ENCODE measurements around the gene DNMT3L. TPM values are rescaled to one million over a fixed set of nuclear protein-coding genes. Genes with fewer than 3 reads are reported as not detected.

Gene DNMT3L
- total and polyA plus RNA-seq, 4 donors, result 0.18 to 0.99 (median 0.25) TPM; not detected in 1

DNA sequence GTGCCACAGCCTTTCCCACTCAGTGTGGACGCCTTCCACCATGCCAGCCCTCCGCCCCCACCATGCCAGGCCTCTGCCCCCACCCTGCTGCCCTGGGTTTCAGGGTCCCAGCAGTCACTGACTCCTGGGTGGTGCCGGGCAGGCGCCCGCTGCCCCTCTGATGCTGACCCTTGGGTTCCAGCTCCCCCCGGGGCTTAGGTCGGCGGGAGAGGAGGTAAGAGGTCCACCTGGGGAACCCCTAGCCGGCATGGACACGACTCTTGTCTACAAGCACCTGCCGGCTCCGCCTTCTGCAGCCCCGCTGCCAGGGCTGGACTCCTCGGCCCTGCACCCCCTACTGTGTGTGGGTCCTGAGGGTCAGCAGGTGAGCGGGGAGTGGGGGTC is 31.1 kb upstream of the DNMT3L start:
- Histone ChIP-seq H3K27me3 (ENCODE audit: control insufficient read depth in 4 of 4, insufficient read depth in 4 of 4, low read length in 3 of 4) (no peaks in the 10 kb centered on the region), H3K27ac (ENCODE audit: low read depth in 1 of 2, low read length in 2 of 2) (no peak overlapping the region), H3K4me1 (ENCODE audit: control insufficient read depth in 4 of 4, insufficient read depth in 4 of 4, low read length in 3 of 4) (peaks cover 0 to 6% (median 4%) of the 10 kb centered on the region in 4 donors), H3K36me3 (ENCODE audit: control insufficient read depth in 4 of 4, insufficient read depth in 3 of 4, low read depth in 1 of 4, low read length in 3 of 4) (no peaks in the 10 kb centered on the region), H3K9ac (ENCODE audit: low read depth in 1 of 2, low read length in 2 of 2) (no peak overlapping the region), H3K4me3 (ENCODE audit: low read depth in 1 of 3, low read length in 3 of 3) (no peak overlapping the region), H3K9me3 (ENCODE audit: control insufficient read depth in 4 of 4, low read length in 3 of 4) (no peaks in the 10 kb centered on the region)
- no peak for TF ChIP-seq HNF4G (IDR thresholded peaks at IDR 0.05)
- TF ChIP-seq TAF1 (conservative IDR thresholded peaks at IDR 0.05), result no peak
- no peak for TF ChIP-seq ZBTB33 (IDR thresholded peaks at IDR 0.05)
- TF ChIP-seq GABPA (IDR thresholded peaks at IDR 0.05 in 1 of 2, conservative IDR thresholded peaks at IDR 0.05 in 1 of 2), result no peak
- no peak for TF ChIP-seq RXRA (IDR thresholded peaks at IDR 0.05)
- TF ChIP-seq MAX (IDR thresholded peaks at IDR 0.05), result no peak
- no peak for TF ChIP-seq FOXA1 (IDR thresholded peaks at IDR 0.05)
- TF ChIP-seq, protein P1, sequence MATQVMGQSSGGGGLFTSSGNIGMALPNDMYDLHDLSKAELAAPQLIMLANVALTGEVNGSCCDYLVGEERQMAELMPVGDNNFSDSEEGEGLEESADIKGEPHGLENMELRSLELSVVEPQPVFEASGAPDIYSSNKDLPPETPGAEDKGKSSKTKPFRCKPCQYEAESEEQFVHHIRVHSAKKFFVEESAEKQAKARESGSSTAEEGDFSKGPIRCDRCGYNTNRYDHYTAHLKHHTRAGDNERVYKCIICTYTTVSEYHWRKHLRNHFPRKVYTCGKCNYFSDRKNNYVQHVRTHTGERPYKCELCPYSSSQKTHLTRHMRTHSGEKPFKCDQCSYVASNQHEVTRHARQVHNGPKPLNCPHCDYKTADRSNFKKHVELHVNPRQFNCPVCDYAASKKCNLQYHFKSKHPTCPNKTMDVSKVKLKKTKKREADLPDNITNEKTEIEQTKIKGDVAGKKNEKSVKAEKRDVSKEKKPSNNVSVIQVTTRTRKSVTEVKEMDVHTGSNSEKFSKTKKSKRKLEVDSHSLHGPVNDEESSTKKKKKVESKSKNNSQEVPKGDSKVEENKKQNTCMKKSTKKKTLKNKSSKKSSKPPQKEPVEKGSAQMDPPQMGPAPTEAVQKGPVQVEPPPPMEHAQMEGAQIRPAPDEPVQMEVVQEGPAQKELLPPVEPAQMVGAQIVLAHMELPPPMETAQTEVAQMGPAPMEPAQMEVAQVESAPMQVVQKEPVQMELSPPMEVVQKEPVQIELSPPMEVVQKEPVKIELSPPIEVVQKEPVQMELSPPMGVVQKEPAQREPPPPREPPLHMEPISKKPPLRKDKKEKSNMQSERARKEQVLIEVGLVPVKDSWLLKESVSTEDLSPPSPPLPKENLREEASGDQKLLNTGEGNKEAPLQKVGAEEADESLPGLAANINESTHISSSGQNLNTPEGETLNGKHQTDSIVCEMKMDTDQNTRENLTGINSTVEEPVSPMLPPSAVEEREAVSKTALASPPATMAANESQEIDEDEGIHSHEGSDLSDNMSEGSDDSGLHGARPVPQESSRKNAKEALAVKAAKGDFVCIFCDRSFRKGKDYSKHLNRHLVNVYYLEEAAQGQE (IDR thresholded peaks at IDR 0.05), result no peak
- TF ChIP-seq HNF4A (conservative IDR thresholded peaks at IDR 0.05), result no peak
- no peak for TF ChIP-seq RAD21 (IDR thresholded peaks at IDR 0.05)
- TF ChIP-seq FOXA2 (IDR thresholded peaks at IDR 0.05), result no peak
- no peak for TF ChIP-seq EGR1 (IDR thresholded peaks at IDR 0.05; ENCODE audit: low read depth in 2 of 2)
- TF ChIP-seq, protein P2, sequence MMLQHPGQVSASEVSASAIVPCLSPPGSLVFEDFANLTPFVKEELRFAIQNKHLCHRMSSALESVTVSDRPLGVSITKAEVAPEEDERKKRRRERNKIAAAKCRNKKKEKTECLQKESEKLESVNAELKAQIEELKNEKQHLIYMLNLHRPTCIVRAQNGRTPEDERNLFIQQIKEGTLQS (IDR thresholded peaks at IDR 0.05), result no peak
- TF ChIP-seq CTCF (IDR thresholded peaks at IDR 0.05; ENCODE audit: low read depth, low read length, missing input control), result no peak
- TF ChIP-seq NR2F2 (IDR thresholded peaks at IDR 0.05), result no peak
- WGBS, result 92% methylated on average over 15 of the region's 15 CpGs
- DNase-seq (ENCODE audit: low spot score), result no peak

Measured in liver (tissue), 9 donors.